HG02588 (cell line): ENCODE data around the gene IFI27L1.
"Not testable (repeated sequence)": the region's sequence is repeated elsewhere in the genome, so short reads cannot be mapped to it uniquely, and the experiment has no call there.

ENCODE experiments used
- ATAC-seq: cut with Tn5 transposase; IDR thresholded peaks from one replicate; pipeline ENCODE4 v1.9.1; 2021; ENCODE audit warnings: mild to moderate bottlenecking, moderate library complexity; ENCODE audit not compliant: unreplicated experiment

Gene IFI27L1

GRCh38 chr14:94047581-94047980 is 33.5 kb upstream of the IFI27L1 start:
- no peak for ATAC-seq

GRCh38 chr14:94048691-94049624 is 32.2 kb upstream of the IFI27L1 start:
- ATAC-seq, result no peak

- no peak for ATAC-seq
These were observed 31.5 kb upstream of the IFI27L1 start for GRCh38 chr14:94049625-94050023.

GRCh38 chr14:94050231-94050880 is 30.8 kb upstream of the IFI27L1 start:
- no peak for ATAC-seq

GRCh38 chr14:94051115-94051514 is 30.0 kb upstream of the IFI27L1 start:
- no peak for ATAC-seq

GRCh38 chr14:94051779-94052178 is 29.3 kb upstream of the IFI27L1 start:
- ATAC-seq, result no peak

GRCh38 chr14:94052199-94052598 is 28.9 kb upstream of the IFI27L1 start:
- no peak for ATAC-seq

GRCh38 chr14:94052662-94053061 is 28.4 kb upstream of the IFI27L1 start:
- no peak for ATAC-seq

- ATAC-seq, result no peak
These were observed 26.7 kb upstream of the IFI27L1 start for GRCh38 chr14:94054401-94054800.

GRCh38 chr14:94054936-94055335 is 26.2 kb upstream of the IFI27L1 start:
- no peak for ATAC-seq

- ATAC-seq, result peak; percentile 71
These were observed 24.4 kb upstream of the IFI27L1 start for GRCh38 chr14:94056579-94057308.

- no peak for ATAC-seq
These were observed 22.9 kb upstream of the IFI27L1 start for GRCh38 chr14:94058128-94058673.

GRCh38 chr14:94058674-94059138 is 22.4 kb upstream of the IFI27L1 start:
- no peak for ATAC-seq

GRCh38 chr14:94059998-94060397 is 21.1 kb upstream of the IFI27L1 start:
- ATAC-seq, result no peak

- ATAC-seq, result no peak
These were observed 18.7 kb upstream of the IFI27L1 start for GRCh38 chr14:94062344-94062940.

GRCh38 chr14:94066089-94066676 is 14.9 kb upstream of the IFI27L1 start:
- ATAC-seq, result no peak

- ATAC-seq, result not testable (repeated sequence)
These were observed 9.0 kb upstream of the IFI27L1 start for GRCh38 chr14:94072076-94072475.

- ATAC-seq, result no peak
These were observed 6.6 kb upstream of the IFI27L1 start for GRCh38 chr14:94074534-94074933.

- ATAC-seq, result no peak
These were observed 6.1 kb upstream of the IFI27L1 start for GRCh38 chr14:94075008-94075407.

- no peak for ATAC-seq
These were observed 3.8 kb upstream of the IFI27L1 start for GRCh38 chr14:94077111-94077821.
